GM18951 (cell line): ENCODE measurements around the gene GRID1.

Experiments
- POLR2A ChIP-seq: IDR thresholded peaks from 4 replicates; pipeline ENCODE4 v1.6.1; 2011; ENCODE audit warnings: mild to moderate bottlenecking; ENCODE audit not compliant: insufficient read length, insufficient read depth; ENCODE audit errors: extremely low read depth
- in situ Hi-C: fragments of 300-500 bp; cut with MboI; formaldehyde crosslinking; loops from one replicate; pipeline ENCODE4 v1.12.0; 2022; ENCODE audit warnings: low sequenced_read_pairs, mixed read lengths, inconsistent platforms; ENCODE audit not compliant: unreplicated experiment

GRID1 gene

DNA sequence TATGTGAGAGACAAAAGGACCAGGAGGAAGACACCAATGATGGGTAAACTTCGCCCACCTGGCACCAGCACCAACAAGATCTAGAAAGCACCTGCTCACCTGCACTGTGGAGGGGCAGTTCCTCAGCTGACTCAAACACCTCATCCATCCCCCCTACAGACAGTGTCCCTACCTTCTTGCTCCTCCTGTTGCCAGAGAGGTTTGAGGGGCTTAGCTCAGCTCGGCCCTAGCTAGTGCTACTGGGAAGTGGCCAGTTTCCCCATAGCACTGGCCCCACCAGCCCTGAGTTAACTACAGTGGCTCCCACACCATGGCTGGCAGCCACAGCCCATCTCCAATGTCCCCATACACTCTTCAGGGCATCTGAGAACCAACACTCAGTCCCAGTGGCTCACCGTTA, 70.8 kb downstream of the GRID1 start:
- in situ Hi-C loops: no loop called here
- no peak for TF ChIP-seq POLR2A

DNA sequence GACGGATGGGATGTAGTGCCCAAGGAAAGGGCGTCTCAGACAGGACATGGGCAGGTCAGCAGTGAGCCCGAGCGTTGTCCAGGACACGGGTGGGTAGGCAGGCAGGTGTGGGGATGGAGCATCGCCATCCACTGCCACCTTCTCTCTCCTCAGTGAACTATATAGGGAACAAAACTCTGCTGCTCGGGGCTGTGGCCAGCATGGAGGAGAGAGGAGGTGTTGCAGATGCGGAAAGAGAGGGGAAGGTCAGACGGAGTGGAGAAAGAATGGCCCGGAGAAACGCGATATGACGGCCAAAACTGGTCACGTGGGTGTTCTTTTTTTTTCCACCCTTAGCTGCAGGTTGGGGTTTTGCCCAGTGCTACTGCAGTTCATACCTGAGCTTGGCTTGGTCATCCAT, 71.2 kb downstream of the GRID1 start:
- TF ChIP-seq POLR2A: no peak
- in situ Hi-C loops: no loop called here

DNA sequence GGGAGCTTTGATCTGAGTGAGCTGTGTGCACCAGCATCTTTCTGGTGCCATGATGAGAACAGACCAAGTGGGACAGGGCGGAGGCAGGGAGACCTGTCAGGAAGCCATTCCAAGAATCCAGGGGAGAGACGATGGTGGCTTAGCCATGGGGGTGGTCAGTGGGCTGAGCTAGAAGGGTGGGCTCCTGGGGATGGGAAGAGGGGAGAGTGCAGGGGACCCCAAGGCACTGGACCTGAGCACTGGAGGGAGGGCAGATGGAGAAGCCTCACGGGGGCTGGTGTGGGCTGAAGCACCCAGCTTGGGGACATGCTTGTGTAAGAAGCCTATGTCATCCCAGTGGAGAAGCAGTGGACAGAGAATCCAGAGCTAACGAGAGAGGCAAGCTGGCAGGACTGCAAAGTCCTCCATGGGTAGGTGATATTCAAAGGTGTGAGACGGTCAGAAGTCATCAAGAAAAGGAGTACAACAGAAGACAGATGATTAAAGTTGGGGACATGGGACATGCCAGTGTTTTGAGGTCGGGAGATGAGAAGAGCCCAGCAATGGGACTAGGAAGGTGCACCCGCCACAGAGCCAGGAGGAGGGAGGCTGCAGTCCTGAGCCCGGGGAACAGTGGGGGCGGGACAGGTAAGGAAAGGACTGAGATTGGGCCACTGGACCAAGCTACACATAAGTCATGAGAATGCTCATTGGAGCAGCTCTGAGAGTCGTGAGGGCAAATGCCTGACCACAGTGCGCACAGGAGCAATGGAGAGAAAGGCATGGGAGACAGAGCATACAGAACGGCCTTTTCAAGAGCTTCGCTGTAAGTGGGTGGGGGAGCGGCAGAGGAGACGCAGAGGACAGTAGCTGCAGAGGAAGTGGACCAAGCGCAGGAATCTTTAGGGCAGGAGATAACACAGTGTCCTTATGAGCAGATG, 72.0 kb downstream of the GRID1 start:
- in situ Hi-C loops: no loop called here

DNA sequence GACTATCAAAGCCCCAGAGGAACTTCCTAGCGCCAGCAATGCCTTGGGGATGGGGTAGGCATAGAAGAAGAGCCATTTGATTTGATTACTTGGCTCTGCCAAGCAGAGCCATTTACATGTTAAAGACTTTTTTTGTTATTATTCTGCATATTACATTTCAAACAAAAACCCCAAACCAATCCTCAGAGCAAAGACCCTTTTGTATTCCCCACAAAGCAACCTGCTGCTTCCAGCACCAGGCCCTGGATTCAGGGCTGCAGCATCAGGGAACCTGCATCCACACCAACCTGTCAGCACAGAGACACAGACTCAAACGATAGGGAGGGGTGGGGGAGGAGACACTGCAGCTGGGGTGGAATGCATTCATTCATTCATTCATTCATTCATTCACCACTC, 73.2 kb downstream of the GRID1 start:
- in situ Hi-C loops: no loop called here
- no peak for TF ChIP-seq POLR2A

More for the DNA sequence above, 72.0 kb downstream of the GRID1 start:
- no peak for TF ChIP-seq POLR2A

DNA sequence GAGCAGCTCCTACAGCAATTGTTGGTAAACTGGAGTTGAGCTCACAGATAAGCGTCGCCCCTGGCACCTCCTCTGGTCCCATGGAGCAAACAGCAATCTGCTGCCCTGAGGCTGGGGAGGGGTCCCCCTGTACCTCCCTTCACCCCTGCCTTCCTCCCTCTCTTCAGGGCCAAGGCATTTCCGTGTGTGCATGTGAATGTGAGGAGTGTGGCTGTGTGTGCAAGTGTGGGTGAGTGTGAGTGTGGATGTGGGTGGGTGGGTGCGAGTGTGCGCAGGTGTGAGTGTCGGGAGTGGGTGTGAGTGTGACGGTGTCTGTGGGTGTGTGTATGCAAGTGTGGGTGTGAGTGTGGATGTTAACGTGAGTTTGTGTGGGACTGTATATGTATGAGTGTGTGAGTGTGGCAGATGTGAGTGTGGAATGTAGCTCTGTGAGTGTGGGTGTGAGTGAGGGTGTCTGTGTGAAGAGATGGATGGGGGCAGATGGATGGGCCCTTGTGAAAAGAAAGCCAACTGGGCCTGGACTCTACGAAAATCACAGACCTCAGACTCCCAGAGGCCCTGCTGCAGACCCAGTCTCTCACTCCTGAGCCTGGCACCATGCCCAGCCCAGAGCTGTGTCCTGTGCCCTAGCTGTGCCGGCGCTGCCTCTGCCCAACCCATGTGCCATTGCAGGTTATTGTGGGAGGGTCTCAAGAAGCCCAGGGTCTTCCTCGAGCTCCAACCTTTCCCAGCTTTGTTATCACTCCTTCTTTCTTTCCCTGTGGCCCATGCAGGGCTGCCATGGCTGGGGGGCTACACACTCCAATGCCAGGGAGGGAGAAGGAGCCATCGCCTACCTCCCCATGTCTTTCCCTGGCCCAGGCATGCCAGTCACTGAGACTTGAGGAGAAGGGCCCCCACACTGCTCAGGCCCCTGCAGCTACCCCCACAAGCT, 73.9 kb downstream of the GRID1 start:
- in situ Hi-C loops: no loop called here
- no peak for TF ChIP-seq POLR2A

- in situ Hi-C loops: no loop called here
- TF ChIP-seq POLR2A: no peak
These were observed 74.8 kb downstream of the GRID1 start for GRCh38 chr10:86291616-86292340.

DNA sequence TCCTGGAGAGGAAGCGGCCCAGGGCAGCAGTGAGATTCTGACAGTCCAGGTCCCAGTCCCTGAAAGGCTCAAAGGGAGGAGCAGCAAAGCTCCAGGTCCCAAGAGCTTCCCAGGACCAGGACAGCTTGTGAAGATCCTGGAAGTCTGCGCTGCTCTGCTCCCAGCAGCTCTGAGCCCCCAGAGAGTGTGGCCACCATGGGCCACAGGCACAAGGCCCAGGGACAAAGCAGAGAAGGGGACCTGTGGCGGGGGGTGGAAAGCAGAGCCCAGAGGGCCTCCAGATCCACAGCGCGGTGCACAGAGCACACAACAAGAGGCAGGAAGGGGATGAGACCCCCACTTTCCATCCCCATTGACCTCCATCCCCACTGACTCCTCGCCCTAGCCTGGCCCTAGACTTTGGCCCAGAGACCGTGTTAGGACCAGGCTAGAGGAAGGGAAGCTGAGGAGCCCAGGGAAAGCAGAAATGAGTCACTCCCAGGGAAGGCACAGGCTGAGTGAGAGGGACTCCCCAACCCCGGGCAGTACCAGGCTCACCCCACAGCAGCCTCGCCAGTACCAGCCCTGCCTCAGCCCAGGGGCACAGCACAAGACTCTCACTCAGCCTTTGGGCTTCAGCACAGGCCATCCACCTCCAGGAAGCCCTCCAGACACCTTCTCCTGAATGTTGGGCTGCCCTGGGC, 75.5 kb downstream of the GRID1 start:
- in situ Hi-C loops: no loop called here
- no peak for TF ChIP-seq POLR2A

- TF ChIP-seq POLR2A: no peak
- in situ Hi-C loops: no loop called here
These were observed 77.1 kb downstream of the GRID1 start for GRCh38 chr10:86289577-86289868.

DNA sequence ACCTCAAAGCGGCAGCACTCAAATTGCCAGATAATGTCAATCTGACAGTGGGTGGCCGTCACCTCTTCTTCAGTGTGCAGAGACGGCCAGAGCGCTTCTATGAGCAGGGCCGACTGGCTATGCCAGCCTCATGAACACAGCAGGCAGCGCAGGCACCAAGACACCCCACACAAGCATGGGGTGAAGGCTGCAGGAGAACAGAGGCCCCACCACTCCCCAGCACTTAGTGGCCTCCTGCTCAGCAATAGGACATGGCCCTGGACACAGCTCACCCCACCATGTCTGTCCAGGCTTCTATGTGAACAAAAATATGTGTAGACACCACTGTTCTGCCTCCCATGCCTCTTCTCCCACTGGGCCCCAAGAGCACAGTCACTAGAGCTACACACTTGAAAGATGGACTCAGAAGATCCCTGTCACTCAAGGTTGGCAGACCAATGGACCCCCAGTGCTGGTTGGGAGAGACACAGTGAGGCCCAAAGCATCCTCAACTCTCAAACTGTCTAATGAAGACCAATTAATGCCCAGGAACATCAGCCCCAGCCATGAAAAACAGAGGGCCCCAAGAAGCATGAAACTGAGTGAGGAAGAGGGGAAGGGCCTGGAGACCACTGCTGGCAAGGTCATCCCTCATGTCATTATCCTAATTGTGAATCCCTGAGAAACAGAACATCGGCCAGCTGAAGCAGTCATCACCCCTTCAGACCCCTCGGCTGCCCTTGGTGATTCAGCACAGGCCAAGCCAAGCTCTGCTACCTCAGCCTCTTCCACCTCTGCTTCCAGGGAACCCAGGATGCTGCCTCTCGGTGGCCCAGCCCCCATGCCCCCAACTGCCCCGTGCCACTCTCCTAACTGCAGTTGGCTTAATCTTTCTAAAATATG, 77.7 kb downstream of the GRID1 start:
- in situ Hi-C loops: no loop called here
- no peak for TF ChIP-seq POLR2A

GRCh38 chr10:86287966-86288579, 78.5 kb downstream of the GRID1 start:
- in situ Hi-C loops: no loop called here

DNA sequence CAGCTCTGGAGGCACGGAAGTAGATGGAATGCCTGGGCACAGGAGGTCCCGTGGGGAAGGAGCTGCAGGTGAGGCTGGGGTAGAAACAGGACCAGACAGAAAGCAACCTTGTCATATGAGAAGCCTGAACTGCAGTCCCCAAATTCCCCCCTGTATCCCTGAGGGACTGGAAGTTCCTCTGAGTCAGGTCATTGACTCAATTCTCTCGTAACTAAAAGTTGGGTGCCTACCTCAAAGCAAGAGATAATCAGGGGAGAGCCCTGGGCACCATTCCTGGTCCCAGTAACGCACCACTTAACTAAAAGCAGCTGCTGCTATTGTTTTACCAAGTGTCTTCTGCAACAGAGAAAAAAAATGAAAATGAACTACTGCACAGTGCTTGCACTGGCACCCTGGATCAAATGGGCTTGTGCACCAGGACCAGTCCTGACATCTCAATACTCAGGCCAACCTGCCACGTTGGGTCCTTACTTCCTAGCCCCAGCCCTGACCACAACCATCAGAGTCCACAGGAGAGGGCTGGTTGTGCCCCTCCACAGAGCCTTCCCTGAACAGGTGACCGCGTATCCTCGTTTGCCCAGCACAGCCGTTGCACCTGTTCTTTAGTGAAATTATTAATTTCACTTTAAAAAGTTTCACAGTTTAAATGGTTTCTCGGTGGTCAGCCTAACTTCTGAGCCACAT, 79.3 kb downstream of the GRID1 start:
- in situ Hi-C loops: no loop called here
- no peak for TF ChIP-seq POLR2A

More at GRCh38 chr10:86287966-86288579, 78.5 kb downstream of the GRID1 start:
- TF ChIP-seq POLR2A: no peak
